Common myeloid progenitor, CD34-positive (primary cell): ENCODE data around the gene PUM1.

Experiments used
- CTCF ChIA-PET: fragments of 350-600 bp; sonication (Branson Sonifier 250); formaldehyde crosslinking; loops from one replicate; lab custom pipeline; 2021; ENCODE audit warnings: antibody characterized with exemption; lab: Charles Lee
- POLR2A ChIA-PET: fragments of 350-600 bp; sonication (Branson Sonifier 250); formaldehyde crosslinking; loops from one replicate; lab custom pipeline; 2021; ENCODE audit warnings: antibody characterized with exemption; lab: Charles Lee
- DNase-seq, 3 donors: peaks; one replicate each; pipeline versions ENCODE4 v3.0.0 to v3.0.0-alpha.2; 2013
- H3K27ac ChIP-seq, 2 experiments: 1 replicate in 1 of 2; 2 replicates in 1 of 2; pipeline ENCODE4 v1.7.0; 2013; ENCODE audit warnings: inconsistent platforms in 2 of 2, low read length in 2 of 2, mild to moderate bottlenecking in 2 of 2, low read depth in 1 of 2, moderate library complexity in 1 of 2; ENCODE audit not compliant: severe bottlenecking in 2 of 2, insufficient read depth in 1 of 2, poor library complexity in 1 of 2
- H3K27me3 ChIP-seq, 5 experiments: replicated peaks in 2 of 5; 1 replicate in 3 of 5; 2 replicates in 2 of 5; pipeline versions ENCODE4 v1.6.1 to v1.7.0; 2013; ENCODE audit warnings: low read length in 4 of 5, mild to moderate bottlenecking in 2 of 5, moderate library complexity in 2 of 5, inconsistent platforms in 1 of 5; ENCODE audit not compliant: insufficient read depth in 5 of 5, control insufficient read depth in 4 of 5
- H3K36me3 ChIP-seq, 4 experiments: 1 replicate in 2 of 4; 2 replicates in 2 of 4; pipeline versions ENCODE4 v1.6.1 to v1.7.0; 2013; ENCODE audit warnings: low read length in 3 of 4, control low read depth in 1 of 4, mild to moderate bottlenecking in 1 of 4; ENCODE audit not compliant: control insufficient read depth in 4 of 4, insufficient read depth in 4 of 4
- H3K4me1 ChIP-seq, 4 experiments: 1 replicate in 3 of 4; 2 replicates in 1 of 4; pipeline versions ENCODE4 v1.6.1 to v1.7.1; 2013; ENCODE audit warnings: low read length in 3 of 4, mild to moderate bottlenecking in 3 of 4, control low read depth in 1 of 4, inconsistent platforms in 1 of 4, moderate library complexity in 1 of 4; ENCODE audit not compliant: control insufficient read depth in 4 of 4, insufficient read depth in 4 of 4; ENCODE audit errors: control extremely low read depth in 1 of 4
- H3K4me3 ChIP-seq, 7 experiments: 1 replicate in 4 of 7; 2 replicates in 3 of 7; pipeline versions ENCODE4 v1.5.1 to v1.7.0; 2013; ENCODE audit warnings: mild to moderate bottlenecking in 7 of 7, low read length in 6 of 7, moderate library complexity in 6 of 7, inconsistent platforms in 2 of 7, low read depth in 2 of 7, control low read depth in 1 of 7; ENCODE audit not compliant: insufficient read depth in 4 of 7, control insufficient read depth in 1 of 7; ENCODE audit errors: extremely low read depth in 1 of 7
- H3K9me3 ChIP-seq, 5 experiments: 1 replicate in 4 of 5; 2 replicates in 1 of 5; pipeline versions ENCODE4 v1.6.1 to v1.7.1; 2013; ENCODE audit warnings: low read length in 4 of 5, mild to moderate bottlenecking in 2 of 5, inconsistent platforms in 1 of 5, low read depth in 1 of 5, moderate library complexity in 1 of 5; ENCODE audit not compliant: control insufficient read depth in 4 of 5, insufficient read depth in 2 of 5; ENCODE audit errors: control extremely low read depth in 1 of 5
- WGBS: methylation state at CpG from one replicate; pipeline ENCODE4 v1.1.5; 2013; ENCODE audit not compliant: insufficient coverage; 5-methylcytosine and 5-hydroxymethylcytosine counted together

Gene PUM1

GRCh38 chr1:31084782-31085569 lies 19.5 kb upstream of the PUM1 start:
- Histone ChIP-seq H3K4me3 (no peak overlapping the region), H3K27me3 (no peaks in the 10 kb centered on the region), H3K4me1 (no peaks in the 10 kb centered on the region), H3K27ac (no peak overlapping the region), H3K9me3 (no peaks in the 10 kb centered on the region), H3K36me3 (no peaks in the 10 kb centered on the region)
- POLR2A ChIA-PET, result no interaction called here
- 87% methylated on average over 8 of the region's 16 CpGs for WGBS
- CTCF ChIA-PET, result no interaction called here
- peak; percentile 49 to 81 (median 76) for DNase-seq

DNA sequence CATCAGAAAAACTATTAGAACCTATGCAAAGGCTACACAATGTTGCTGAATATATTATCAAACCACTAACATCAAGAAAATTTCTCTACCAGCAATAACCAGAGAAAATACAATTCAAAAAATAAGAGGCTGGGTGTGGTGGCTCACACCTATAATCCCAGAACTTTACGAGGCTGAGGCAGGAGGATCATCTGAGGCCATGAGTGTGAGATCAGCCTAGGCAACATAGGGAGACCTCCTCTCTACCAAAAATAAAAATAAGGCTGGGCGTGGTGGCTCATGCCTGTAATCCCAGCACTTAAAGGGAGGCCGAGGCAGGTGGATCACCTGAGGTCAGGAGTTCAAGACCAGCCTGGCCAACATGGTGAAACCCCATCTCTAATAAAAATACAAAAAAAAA lies 16.9 kb upstream of the PUM1 start:
- POLR2A ChIA-PET, result no interaction called here
- no peaks in the 10 kb centered on the region for H3K36me3 ChIP-seq
- no peaks in the 10 kb centered on the region for H3K9me3 ChIP-seq
- H3K4me1 ChIP-seq, result no peaks in the 10 kb centered on the region
- WGBS, result 100% methylated on average over 1 of the region's 3 CpGs
- H3K27me3 ChIP-seq, result no peaks in the 10 kb centered on the region
- no peak overlapping the region for H3K27ac ChIP-seq
- CTCF ChIA-PET, result interaction anchor here (0.6 kb wide), 1 partner anchor 537 kb away, joined by 3 read pairs; no protein-coding TSS in a partner anchor
- no peak overlapping the region for H3K4me3 ChIP-seq
- DNase-seq, result no peak

- H3K27ac ChIP-seq, result no peak overlapping the region
- no peaks in the 10 kb centered on the region for H3K27me3 ChIP-seq
- WGBS, result 100% methylated on average over 2 of the region's 2 CpGs
- no peaks in the 10 kb centered on the region for H3K36me3 ChIP-seq
- no peak overlapping the region for H3K4me3 ChIP-seq
- ChIA-PET POLR2A (no interaction called here), CTCF (no interaction called here)
- DNase-seq, result no peak
- H3K4me1 ChIP-seq, result no peaks in the 10 kb centered on the region
- H3K9me3 ChIP-seq, result no peaks in the 10 kb centered on the region
Observed at GRCh38 chr1:31073044-31073443, 7.5 kb upstream of the PUM1 start.

GRCh38 chr1:31072304-31072746 lies 6.8 kb upstream of the PUM1 start:
- H3K27ac ChIP-seq, result no peak overlapping the region
- H3K36me3 ChIP-seq, result no peaks in the 10 kb centered on the region
- DNase-seq, result no peak
- no peaks in the 10 kb centered on the region for H3K27me3 ChIP-seq
- H3K9me3 ChIP-seq, result no peaks in the 10 kb centered on the region
- WGBS, result 89% methylated on average over 3 of the region's 4 CpGs
- no peak overlapping the region for H3K4me3 ChIP-seq
- POLR2A ChIA-PET, result no interaction called here
- no peaks in the 10 kb centered on the region for H3K4me1 ChIP-seq
- CTCF ChIA-PET, result no interaction called here

DNA sequence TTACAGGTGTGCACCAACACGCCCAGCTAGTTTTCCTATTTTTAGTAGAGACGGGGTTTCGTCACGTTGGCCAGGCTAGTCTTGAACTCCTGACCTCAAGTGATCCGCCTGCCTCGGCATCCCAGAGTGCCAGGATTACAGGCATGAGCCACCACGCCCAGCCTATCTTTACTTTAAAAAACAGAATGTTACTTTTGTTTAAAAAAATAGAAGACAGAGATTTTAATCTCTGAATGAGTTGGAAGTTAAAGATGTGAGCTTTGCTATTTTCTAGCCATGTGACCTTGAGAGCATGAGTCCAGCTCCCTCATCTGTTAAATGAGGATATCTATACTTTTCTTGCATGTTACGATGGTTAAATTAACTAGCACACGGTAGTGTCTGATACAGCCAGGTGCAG lies 3.9 kb upstream of the PUM1 start:
- Histone ChIP-seq H3K27ac (no peak overlapping the region), H3K9me3 (no peaks in the 10 kb centered on the region), H3K27me3 (no peaks in the 10 kb centered on the region), H3K4me3 (no peak overlapping the region), H3K4me1 (peaks cover 0 to 5% (median 2%) of the 10 kb centered on the region in 4 experiments), H3K36me3 (no peaks in the 10 kb centered on the region)
- no peak for DNase-seq
- 86% methylated on average over 5 of the region's 9 CpGs for WGBS
- POLR2A ChIA-PET, result no interaction called here
- CTCF ChIA-PET, result no interaction called here

GRCh38 chr1:31064718-31065309 lies 703 bp downstream of the PUM1 start:
- 0% methylated on average over 10 of the region's 19 CpGs for WGBS
- Histone ChIP-seq H3K27ac (peak overlapping the region; percentile 98 to 99), H3K4me3 (peak overlapping the region; percentile 47 to 100 (median 96)), H3K36me3 (no peaks in the 10 kb centered on the region), H3K27me3 (no peaks in the 10 kb centered on the region), H3K4me1 (peaks cover 7 to 24% (median 18%) of the 10 kb centered on the region in 4 experiments), H3K9me3 (no peaks in the 10 kb centered on the region)
- no peak for DNase-seq
- CTCF ChIA-PET, result interaction anchor here (0.7 to 1.2 kb wide), 3 partner anchors 11 to 39 kb away, joined by 3 to 5 read pairs (median 3); no protein-coding TSS in a partner anchor
- POLR2A ChIA-PET, result interaction anchor here (1.0 kb wide), 1 partner anchor 346 kb away, joined by 3 read pairs; no protein-coding TSS in a partner anchor
